ENCODE data around the gene STX19. TPM values are rescaled to one million over a fixed set of nuclear protein-coding genes. Genes with fewer than 3 reads are reported as not detected.

Gene STX19
- total RNA-seq, 1 donor from 2014 or later = not detected

DNA sequence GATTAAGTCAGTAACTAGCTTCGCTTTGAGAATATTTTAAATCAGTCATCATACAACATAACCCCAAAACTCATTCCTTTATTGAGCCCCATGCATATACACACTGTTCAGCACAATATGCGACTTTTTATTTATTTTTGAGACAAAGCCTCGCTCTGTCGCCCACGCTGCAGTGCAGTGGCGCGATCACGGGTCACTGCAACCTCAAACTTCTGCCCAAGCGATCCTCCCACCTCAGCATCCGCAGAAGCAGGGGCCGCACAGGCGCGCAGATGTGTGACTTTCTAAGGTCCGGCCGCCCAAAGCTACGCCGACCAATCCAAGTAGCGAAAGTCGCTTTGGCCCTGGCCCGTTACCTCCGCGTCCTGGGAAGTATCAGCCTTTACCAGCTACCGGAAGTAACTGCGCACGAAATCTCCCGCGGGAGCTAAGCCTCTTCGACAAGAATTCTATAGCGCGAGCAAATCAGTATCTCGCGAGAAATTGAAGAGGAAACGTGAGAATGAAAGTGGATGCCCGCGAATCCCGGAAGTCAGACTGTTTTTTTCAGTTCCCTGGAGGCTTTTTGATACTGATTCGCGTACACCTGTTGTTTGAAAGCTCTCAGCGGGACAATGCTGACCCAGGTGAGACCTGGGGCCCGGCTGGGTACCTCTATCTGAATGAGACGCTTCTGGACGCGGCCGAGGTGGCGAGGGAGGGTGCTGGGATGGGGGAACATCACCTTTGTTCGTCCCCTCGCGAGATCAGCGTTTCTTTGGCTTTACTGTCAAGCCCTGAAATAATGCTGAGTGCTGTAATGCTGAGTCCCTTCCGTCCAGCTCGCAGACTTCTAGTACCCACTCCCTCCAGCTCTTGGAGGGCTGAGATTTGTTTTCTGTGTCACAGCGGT lies 34.4 kb upstream of the STX19 start, which contains the start of the genes DHFR2 and NSUN3:
DHFR2 (minus strand) TSS at position 404 of the 892 bp plus-strand sequence. CDS start 1,405 bp downstream, outside the sequence.
NSUN3 (plus strand) TSS at position 549 of the 892 bp plus-strand sequence; CDS start at position 615, 66 bp downstream.
- H3K4me1 Mint-ChIP-seq (ENCODE audit: low read depth, unreplicated experiment) = peaks cover 7% of the 10 kb centered on the region
- peak; percentile 32 for FAIRE-seq
- DNase-seq (ENCODE audit: low read depth) = peak; percentile 97
- TF ChIP-seq EZH2 (IDR thresholded peaks at IDR 0.05; ENCODE audit: insufficient read depth, low read length) = no peak
- TF ChIP-seq, protein P1, sequence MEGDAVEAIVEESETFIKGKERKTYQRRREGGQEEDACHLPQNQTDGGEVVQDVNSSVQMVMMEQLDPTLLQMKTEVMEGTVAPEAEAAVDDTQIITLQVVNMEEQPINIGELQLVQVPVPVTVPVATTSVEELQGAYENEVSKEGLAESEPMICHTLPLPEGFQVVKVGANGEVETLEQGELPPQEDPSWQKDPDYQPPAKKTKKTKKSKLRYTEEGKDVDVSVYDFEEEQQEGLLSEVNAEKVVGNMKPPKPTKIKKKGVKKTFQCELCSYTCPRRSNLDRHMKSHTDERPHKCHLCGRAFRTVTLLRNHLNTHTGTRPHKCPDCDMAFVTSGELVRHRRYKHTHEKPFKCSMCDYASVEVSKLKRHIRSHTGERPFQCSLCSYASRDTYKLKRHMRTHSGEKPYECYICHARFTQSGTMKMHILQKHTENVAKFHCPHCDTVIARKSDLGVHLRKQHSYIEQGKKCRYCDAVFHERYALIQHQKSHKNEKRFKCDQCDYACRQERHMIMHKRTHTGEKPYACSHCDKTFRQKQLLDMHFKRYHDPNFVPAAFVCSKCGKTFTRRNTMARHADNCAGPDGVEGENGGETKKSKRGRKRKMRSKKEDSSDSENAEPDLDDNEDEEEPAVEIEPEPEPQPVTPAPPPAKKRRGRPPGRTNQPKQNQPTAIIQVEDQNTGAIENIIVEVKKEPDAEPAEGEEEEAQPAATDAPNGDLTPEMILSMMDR (IDR thresholded peaks at IDR 0.05; ENCODE audit: insufficient read depth, low read depth, low read length) = no peak
- H3K27me3 ChIP-seq (ENCODE audit: insufficient read depth, low read length) = no peaks in the 10 kb centered on the region
- H3K4me3 ChIP-seq (ENCODE audit: insufficient read depth, low read depth, low read length) = peak within 1 kb of the TSS; percentile 95
- H3K4me2 ChIP-seq (ENCODE audit: low read length) = peak within 1 kb of the TSS; percentile 93
- H3K27ac ChIP-seq (ENCODE audit: low read depth, low read length) = peak within 1 kb of the TSS; percentile 99
- H3K27ac Mint-ChIP-seq (ENCODE audit: unreplicated experiment) = peak within 1 kb of the TSS; percentile 100
- H4K20me1 ChIP-seq (ENCODE audit: insufficient read depth, low read length) = no peaks in the 10 kb centered on the region
- H3K9ac ChIP-seq (ENCODE audit: low read length) = peak within 1 kb of the TSS; percentile 97
- peaks cover 2% of the 10 kb centered on the region for H3K36me3 Mint-ChIP-seq (ENCODE audit: low read depth, unreplicated experiment)
- peaks cover 6% of the 10 kb centered on the region for H3K36me3 ChIP-seq (ENCODE audit: insufficient read depth, low read length)
- H3K9me3 Mint-ChIP-seq (ENCODE audit: unreplicated experiment) = no peaks in the 10 kb centered on the region
- peak within 1 kb of the TSS; percentile 82 for H2AFZ ChIP-seq (ENCODE audit: low read depth, low read length)
- H3K79me2 ChIP-seq (ENCODE audit: insufficient read depth, low read length) = peaks cover 26% of the 10 kb centered on the region
- peaks cover 7% of the 10 kb centered on the region for H3K4me1 ChIP-seq (ENCODE audit: insufficient read depth, low read length)
- H3K9me3 ChIP-seq (ENCODE audit: insufficient read depth, low read depth, low read length) = no peaks in the 10 kb centered on the region
- no peaks in the 10 kb centered on the region for H3K27me3 Mint-ChIP-seq (ENCODE audit: low read depth, unreplicated experiment)
- H3K4me3 Mint-ChIP-seq (ENCODE audit: unreplicated experiment) = peak within 1 kb of the TSS; percentile 99

- Histone ChIP-seq H3K4me3 (ENCODE audit: insufficient read depth, low read depth, low read length) (no peak overlapping the region), H3K9me3 (ENCODE audit: insufficient read depth, low read depth, low read length) (no peaks in the 10 kb centered on the region), H2AFZ (ENCODE audit: low read depth, low read length) (no peak overlapping the region), H4K20me1 (ENCODE audit: insufficient read depth, low read length) (no peaks in the 10 kb centered on the region), H3K4me1 (ENCODE audit: insufficient read depth, low read length) (peaks cover 7% of the 10 kb centered on the region), H3K27me3 (ENCODE audit: insufficient read depth, low read length) (no peaks in the 10 kb centered on the region), H3K4me2 (ENCODE audit: low read length) (no peak overlapping the region), H3K27ac (ENCODE audit: low read depth, low read length) (no peak overlapping the region), H3K79me2 (ENCODE audit: insufficient read depth, low read length) (peaks cover 26% of the 10 kb centered on the region), H3K9ac (ENCODE audit: low read length) (no peak overlapping the region), H3K36me3 (ENCODE audit: insufficient read depth, low read length) (peaks cover 2% of the 10 kb centered on the region)
- no peak overlapping the region for H3K27ac Mint-ChIP-seq (ENCODE audit: unreplicated experiment)
- DNase-seq (ENCODE audit: low read depth) (no peak), FAIRE-seq (no peak)
- H3K4me1 Mint-ChIP-seq (ENCODE audit: low read depth, unreplicated experiment) = peaks cover 7% of the 10 kb centered on the region
- H3K27me3 Mint-ChIP-seq (ENCODE audit: low read depth, unreplicated experiment) = no peaks in the 10 kb centered on the region
- no peaks in the 10 kb centered on the region for H3K36me3 Mint-ChIP-seq (ENCODE audit: low read depth, unreplicated experiment)
- no peaks in the 10 kb centered on the region for H3K9me3 Mint-ChIP-seq (ENCODE audit: unreplicated experiment)
- TF ChIP-seq EZH2 (IDR thresholded peaks at IDR 0.05; ENCODE audit: insufficient read depth, low read length) = no peak
- TF ChIP-seq, protein P1 (IDR thresholded peaks at IDR 0.05; ENCODE audit: insufficient read depth, low read depth, low read length) = no peak
- H3K4me3 Mint-ChIP-seq (ENCODE audit: unreplicated experiment) = no peak overlapping the region
Observed at GRCh38 chr3:94061297-94061696, 32.9 kb upstream of the STX19 start.
